Mucosa of descending colon (tissue), 3 donors: Measurements from ENCODE around the gene L3MBTL3. TPM values are rescaled to one million over a fixed set of nuclear protein-coding genes. Genes with fewer than 3 reads are reported as not detected.
"Not testable (repeated sequence)": the region's sequence is repeated elsewhere in the genome, so short reads cannot be mapped to it uniquely, and the experiment has no call there.

Source experiments
- ATAC-seq: fragments of 200-7000 bp; cut with Tn5 transposase; one replicate; pipeline ENCODE4 v1.9.1; 2020; ENCODE audit warnings: mild to moderate bottlenecking, moderate library complexity
- DNase-seq, 3 donors: peaks; one replicate each; pipeline ENCODE4 v3.0.0-alpha.2; 2020
- H3K36me3 ChIP-seq: fragments of 200-600 bp; one replicate; pipeline ENCODE4 v1.8.0; 2021; ENCODE audit warnings: low read depth, mild to moderate bottlenecking
- H3K4me1 ChIP-seq: fragments of 200-600 bp; one replicate; pipeline ENCODE4 v1.8.0; 2021; ENCODE audit warnings: low read depth, mild to moderate bottlenecking
- H3K4me3 ChIP-seq: fragments of 200-600 bp; one replicate; pipeline ENCODE4 v1.8.0; 2021; ENCODE audit warnings: mild to moderate bottlenecking
- H3K9me3 ChIP-seq: fragments of 200-600 bp; one replicate; pipeline ENCODE4 v1.8.0; 2021; ENCODE audit warnings: mild to moderate bottlenecking
- intact Hi-C, 2 donors: fragments of 100-400 bp; cut with DNase I in 1 of 2; cut with micrococcal nuclease in 1 of 2; formaldehyde crosslinking; loops; one replicate each; pipeline versions ENCODE4 v1.11.0 to v1.11.1; 2022; cut with DNase I, micrococcal nuclease
- total RNA-seq, 3 donors: library from RNA; stranded (reverse); fragmentation: NEBNext Ultra II Directional in 2 of 3; extraction: Animal tissue kit (Norgen Biotek cat#: 25700) in 2 of 3; gene quantifications; one replicate each; pipeline versions ENCODE4 v1.2.1 to v1.2.4, GENCODE V29; 2021 to 2023
- TF ChIP-seq, protein P1 (sequence below): fragments of 200-600 bp; IDR thresholded peaks from one replicate; pipeline ENCODE4 v1.8.0; 2022; ENCODE audit warnings: antibody characterized with exemption, mild to moderate bottlenecking
- donor health status: DM: no; HTN: no; CAD: no; lungs with moderate emphysema.
- donor health status: DM: no; HTN: no; CAD: no.
- donor health status: DM: no; HTN: yes; CAD: no.

The L3MBTL3 gene
- total RNA-seq, 3 donors from 2014 or later: 9.2 to 13.0 (median 11.1) TPM

DNA sequence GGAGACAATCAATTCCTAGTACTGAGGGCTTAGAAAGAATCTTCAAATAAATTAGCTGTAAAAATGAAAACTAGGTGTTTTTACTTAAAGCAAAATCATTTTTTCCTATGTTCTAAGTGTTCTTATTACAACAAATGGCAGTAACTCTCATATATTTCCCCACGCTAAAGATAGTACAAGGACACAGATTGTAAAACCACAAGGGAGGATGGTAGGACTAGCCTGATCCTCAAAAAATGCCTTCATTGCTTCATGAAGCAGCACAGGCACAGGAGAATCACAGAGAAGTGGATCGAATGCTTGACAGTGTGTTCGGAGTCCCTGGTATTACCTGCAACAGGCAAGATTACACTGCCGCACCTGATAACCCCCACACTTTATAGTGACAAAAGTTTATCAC, 145.9 kb downstream of the L3MBTL3 start:
- no peak for ATAC-seq
- no peaks in the 10 kb centered on the region for H3K4me1 ChIP-seq
- H3K36me3 ChIP-seq: no peaks in the 10 kb centered on the region
- H3K9me3 ChIP-seq: no peaks in the 10 kb centered on the region
- DNase-seq: no peak
- TF ChIP-seq, protein P1, sequence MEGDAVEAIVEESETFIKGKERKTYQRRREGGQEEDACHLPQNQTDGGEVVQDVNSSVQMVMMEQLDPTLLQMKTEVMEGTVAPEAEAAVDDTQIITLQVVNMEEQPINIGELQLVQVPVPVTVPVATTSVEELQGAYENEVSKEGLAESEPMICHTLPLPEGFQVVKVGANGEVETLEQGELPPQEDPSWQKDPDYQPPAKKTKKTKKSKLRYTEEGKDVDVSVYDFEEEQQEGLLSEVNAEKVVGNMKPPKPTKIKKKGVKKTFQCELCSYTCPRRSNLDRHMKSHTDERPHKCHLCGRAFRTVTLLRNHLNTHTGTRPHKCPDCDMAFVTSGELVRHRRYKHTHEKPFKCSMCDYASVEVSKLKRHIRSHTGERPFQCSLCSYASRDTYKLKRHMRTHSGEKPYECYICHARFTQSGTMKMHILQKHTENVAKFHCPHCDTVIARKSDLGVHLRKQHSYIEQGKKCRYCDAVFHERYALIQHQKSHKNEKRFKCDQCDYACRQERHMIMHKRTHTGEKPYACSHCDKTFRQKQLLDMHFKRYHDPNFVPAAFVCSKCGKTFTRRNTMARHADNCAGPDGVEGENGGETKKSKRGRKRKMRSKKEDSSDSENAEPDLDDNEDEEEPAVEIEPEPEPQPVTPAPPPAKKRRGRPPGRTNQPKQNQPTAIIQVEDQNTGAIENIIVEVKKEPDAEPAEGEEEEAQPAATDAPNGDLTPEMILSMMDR: no peak
- intact Hi-C loops: no loop called here
- H3K4me3 ChIP-seq: no peak overlapping the region

GRCh38 chr6:130167655-130168054, 149.3 kb downstream of the L3MBTL3 start:
- TF ChIP-seq, protein P1: no peak
- intact Hi-C loops: no loop called here

GRCh38 chr6:130170160-130170559, 151.8 kb downstream of the L3MBTL3 start:
- H3K4me3 ChIP-seq, H3K36me3 ChIP-seq, intact Hi-C loops, H3K4me1 ChIP-seq, H3K9me3 ChIP-seq, DNase-seq, ATAC-seq: not testable (repeated sequence)

More at GRCh38 chr6:130167655-130168054, 149.3 kb downstream of the L3MBTL3 start:
- H3K36me3 ChIP-seq: no peaks in the 10 kb centered on the region
- no peak for DNase-seq
- ATAC-seq: no peak
- no peaks in the 10 kb centered on the region for H3K9me3 ChIP-seq
- H3K4me3 ChIP-seq: no peak overlapping the region
- H3K4me1 ChIP-seq: no peaks in the 10 kb centered on the region

DNA sequence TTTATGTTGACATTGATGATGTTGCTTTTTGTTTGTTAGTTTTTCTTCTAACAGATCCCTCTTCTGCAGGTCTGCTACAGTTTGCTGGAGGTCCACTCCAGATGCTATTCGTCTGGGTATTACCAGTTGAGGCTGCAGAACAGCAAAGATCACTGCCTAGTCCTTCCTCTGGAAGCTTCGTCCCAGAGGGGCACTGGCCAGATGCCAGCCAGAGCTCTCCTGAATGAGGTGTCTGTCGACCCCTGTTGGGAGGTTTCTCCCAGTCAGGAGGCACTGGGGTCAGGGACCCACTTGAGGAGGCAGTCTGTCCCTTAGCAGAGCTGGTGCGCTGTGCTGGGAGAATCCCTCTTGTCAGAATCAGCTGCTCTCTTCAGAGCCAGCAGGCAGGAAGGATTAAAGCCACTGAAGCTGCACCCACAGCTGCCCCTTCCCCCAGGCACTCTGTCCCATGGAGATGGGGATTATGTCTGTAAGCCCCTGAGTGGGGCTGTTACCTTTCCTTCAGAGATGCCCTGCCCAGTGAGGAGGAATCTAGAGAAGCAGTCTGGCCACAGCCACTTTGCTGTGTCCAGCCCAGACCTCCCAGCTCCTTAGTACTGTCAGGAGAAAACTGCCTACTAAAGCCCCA, 155.1 kb downstream of the L3MBTL3 start:
- H3K4me1 ChIP-seq, DNase-seq, intact Hi-C loops, ATAC-seq, H3K36me3 ChIP-seq, H3K4me3 ChIP-seq, H3K9me3 ChIP-seq: not testable (repeated sequence)

DNA sequence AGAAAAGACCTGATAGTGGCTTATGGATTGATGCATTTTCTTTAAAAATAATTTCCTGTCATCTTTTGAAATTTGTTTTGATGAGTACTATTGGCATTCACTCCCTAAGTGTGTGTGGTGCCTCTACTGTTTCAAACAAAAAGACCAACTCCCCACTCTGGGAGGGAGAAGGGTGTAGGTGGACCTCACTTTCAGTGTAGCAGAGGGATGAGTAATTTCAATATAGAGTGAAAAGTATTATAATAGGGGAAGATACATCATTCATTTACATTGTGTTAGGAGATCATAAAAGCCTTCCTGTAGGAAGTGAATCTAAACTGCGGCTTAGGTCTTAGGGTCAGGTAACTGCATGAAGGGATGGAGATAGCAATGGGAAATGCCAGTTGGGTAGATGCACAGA, 158.0 kb downstream of the L3MBTL3 start:
- H3K4me1 ChIP-seq: no peaks in the 10 kb centered on the region
- TF ChIP-seq, protein P1: no peak
- ATAC-seq: no peak
- no peaks in the 10 kb centered on the region for H3K9me3 ChIP-seq
- DNase-seq: no peak
- no peak overlapping the region for H3K4me3 ChIP-seq
- no peaks in the 10 kb centered on the region for H3K36me3 ChIP-seq
- intact Hi-C loops: no loop called here

DNA sequence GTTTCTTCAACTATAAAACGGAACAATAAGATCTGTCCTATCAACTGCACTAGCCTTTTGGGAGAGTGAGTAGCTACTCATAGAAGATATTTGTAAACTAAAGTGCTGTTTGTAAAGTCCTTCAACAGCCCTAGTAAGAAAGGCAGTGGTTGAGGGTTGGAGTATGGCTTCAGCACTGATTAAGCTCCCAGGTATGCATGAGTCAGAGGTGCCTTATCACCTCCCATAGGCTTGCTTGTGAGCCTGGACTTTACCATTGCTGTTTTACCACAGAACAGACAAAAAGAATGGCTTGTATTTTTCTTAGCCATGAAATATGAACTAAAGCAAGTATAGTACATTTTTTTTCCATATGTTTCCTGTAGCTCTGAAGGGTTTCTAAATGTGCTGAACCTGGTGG, 160.3 kb downstream of the L3MBTL3 start:
- DNase-seq (no peak), ATAC-seq (peak; percentile 74)
- H3K9me3 ChIP-seq: no peaks in the 10 kb centered on the region
- intact Hi-C loops: no loop called here
- TF ChIP-seq, protein P1: no peak
- H3K4me3 ChIP-seq: no peak overlapping the region
- no peaks in the 10 kb centered on the region for H3K4me1 ChIP-seq
- H3K36me3 ChIP-seq: no peaks in the 10 kb centered on the region

- no peaks in the 10 kb centered on the region for H3K4me1 ChIP-seq
- H3K9me3 ChIP-seq: no peaks in the 10 kb centered on the region
- no peak overlapping the region for H3K4me3 ChIP-seq
- intact Hi-C loops: no loop called here
- DNase-seq (no peak), ATAC-seq (no peak)
- TF ChIP-seq, protein P1: no peak
- no peaks in the 10 kb centered on the region for H3K36me3 ChIP-seq
Observed at GRCh38 chr6:130182466-130182865, 164.1 kb downstream of the L3MBTL3 start.
